Measurements from ENCODE around the gene KREMEN2. TPM values are rescaled to one million over a fixed set of nuclear protein-coding genes. Genes with fewer than 3 reads are reported as not detected.
"Not testable (repeated sequence)": the region's sequence is repeated elsewhere in the genome, so short reads cannot be mapped to it uniquely, and the experiment has no call there.

Gene KREMEN2, protein sequence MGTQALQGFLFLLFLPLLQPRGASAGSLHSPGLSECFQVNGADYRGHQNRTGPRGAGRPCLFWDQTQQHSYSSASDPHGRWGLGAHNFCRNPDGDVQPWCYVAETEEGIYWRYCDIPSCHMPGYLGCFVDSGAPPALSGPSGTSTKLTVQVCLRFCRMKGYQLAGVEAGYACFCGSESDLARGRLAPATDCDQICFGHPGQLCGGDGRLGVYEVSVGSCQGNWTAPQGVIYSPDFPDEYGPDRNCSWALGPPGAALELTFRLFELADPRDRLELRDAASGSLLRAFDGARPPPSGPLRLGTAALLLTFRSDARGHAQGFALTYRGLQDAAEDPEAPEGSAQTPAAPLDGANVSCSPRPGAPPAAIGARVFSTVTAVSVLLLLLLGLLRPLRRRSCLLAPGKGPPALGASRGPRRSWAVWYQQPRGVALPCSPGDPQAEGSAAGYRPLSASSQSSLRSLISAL
- polyA plus RNA-seq = not detected

DNA sequence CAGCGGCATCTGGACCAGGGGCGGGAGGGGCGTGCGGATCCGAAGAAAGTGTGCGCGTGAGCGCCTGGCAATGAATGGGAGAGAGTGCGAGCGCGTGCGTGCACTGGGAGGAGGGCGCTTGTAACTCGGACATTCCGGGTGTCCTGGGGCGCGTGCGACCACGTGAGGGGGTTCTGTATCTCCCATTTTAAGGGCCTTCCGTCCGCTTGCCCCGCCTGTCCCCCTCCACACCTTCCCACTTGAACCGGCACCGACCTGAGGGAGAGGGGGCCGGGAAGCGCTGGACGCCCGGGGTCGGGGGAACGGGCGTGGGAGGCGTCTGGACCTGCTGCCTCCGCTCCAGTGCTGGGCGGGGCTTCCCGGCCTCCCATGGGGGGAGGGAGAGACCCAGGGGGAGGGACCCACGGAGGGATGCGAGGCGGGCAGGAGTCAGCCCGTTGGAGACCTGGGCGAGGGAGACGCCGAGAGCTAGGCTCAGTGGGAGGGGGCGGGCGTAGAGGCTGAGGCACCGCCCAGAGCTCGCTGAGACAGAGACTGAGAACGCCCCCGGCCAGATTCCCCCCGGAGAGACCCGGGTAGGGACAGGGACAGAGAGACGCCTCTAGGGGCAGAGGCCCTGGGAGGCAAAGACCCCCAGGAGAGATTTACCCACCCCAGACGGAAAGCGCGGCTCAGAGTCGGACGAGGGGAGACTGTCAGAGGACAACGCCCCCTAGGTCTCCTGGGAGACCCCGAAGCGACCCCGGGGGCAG lies at the start of gene KREMEN2:
Gene KREMEN2 (plus strand): TSS at position 553 of the 752 bp plus-strand sequence. CDS start 246 bp downstream, outside the sequence.
- peak within 1 kb of the TSS; percentile 59 to 76 (median 67) for H3K4me3 Mint-ChIP-seq
- H3K4me1 Mint-ChIP-seq = peaks cover 17 to 18% of the 10 kb centered on the region in 2 donors
- no peaks in the 10 kb centered on the region for H3K9me3 Mint-ChIP-seq
- H3K36me3 Mint-ChIP-seq = no peaks in the 10 kb centered on the region
- no peak for DNase-seq
- H3K27me3 Mint-ChIP-seq (ENCODE audit: low read depth in 3 of 3) = peaks cover 14 to 36% (median 15%) of the 10 kb centered on the region in 3 donors
- H3K27ac Mint-ChIP-seq = no peak within 1 kb of the TSS

DNA sequence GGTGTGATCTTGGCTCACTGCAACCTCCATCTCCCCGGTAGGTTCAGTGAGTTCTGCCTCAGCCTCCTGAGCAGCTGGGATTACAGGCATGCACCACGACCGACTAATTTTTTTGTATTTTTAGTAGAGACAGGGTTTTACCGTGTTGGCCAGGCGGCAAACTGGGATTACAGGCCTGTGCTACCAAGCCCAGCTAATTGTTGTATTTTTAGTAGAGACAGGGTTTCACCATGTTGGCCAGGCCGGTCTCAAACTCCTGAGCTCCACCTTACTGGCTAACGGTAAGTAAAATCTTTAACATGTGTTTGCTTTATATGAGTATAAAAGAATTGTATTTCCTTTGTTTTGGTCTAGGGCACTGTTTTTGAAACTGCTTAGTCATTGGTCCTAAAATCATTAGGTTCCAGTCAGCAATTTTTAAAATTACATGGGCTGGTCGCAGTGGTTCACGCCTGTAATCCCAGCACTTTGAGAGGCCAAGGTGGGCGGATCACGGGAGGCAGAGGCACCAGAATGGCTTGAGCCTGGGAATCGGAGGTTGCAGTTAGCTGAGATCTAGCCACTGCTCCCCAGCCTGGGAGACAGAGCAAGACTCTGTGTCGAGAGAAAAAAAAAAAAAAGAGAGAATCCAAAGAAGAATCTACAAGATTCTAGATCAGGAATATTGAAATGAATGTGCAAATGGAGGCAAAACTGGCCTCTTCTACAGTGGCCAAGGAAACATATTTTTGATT lies 48.7 kb upstream of the KREMEN2 start:
- H3K4me1 Mint-ChIP-seq = peaks cover 28 to 33% of the 10 kb centered on the region in 2 donors
- peaks cover 5 to 9% (median 5%) of the 10 kb centered on the region in 3 donors for H3K36me3 Mint-ChIP-seq
- no peak for DNase-seq
- no peak overlapping the region for H3K27ac Mint-ChIP-seq
- H3K4me3 Mint-ChIP-seq = no peak overlapping the region
- H3K27me3 Mint-ChIP-seq (ENCODE audit: low read depth in 3 of 3) = peaks cover 2 to 14% (median 9%) of the 10 kb centered on the region in 3 donors
- no peaks in the 10 kb centered on the region for H3K9me3 Mint-ChIP-seq

DNA sequence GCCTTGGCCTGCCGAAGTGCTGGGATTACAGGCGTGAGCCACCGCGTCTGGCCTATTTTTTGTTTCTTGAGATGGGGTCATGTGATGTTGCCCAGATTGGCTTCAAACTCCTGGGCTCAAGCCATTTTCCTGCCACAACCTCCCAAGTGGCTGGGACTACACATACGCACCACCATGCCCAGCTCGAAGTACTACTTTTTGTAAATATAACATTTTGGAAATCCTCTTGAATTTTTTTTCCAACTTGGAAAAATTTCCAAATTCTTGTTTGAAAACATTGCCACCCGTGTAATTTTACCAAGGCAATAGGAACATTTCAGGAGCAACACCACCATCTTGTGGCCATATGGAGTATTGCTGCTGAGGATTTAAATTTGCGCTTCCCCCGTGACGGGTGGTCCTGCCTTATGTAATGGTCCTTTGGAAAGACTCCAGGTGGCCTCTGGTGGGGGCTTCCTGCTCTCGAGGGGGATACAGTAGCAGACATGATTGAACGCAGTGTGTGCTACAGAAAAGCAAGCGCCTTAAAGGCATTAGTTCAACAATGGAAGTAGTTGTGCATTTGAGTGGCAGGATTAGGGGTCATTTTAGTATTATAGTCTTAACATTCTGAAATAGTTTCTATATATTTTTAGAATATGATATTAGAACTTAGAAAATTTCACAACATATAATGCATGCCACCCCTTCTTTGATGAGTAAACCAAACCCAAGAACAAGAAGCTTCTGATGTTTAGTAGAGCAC lies 44.4 kb upstream of the KREMEN2 start:
- Mint-ChIP-seq H3K4me3 (no peak overlapping the region), H3K9me3 (no peaks in the 10 kb centered on the region), H3K27me3 (ENCODE audit: low read depth in 3 of 3) (peaks cover 0 to 2% (median 1%) of the 10 kb centered on the region in 3 donors), H3K36me3 (peaks cover 5 to 15% (median 9%) of the 10 kb centered on the region in 3 donors), H3K27ac (peak overlapping the region; percentile 62 to 85 (median 77)), H3K4me1 (peaks cover 5 to 7% of the 10 kb centered on the region in 2 donors)
- peak; percentile 61 to 68 (median 67) for DNase-seq

DNA sequence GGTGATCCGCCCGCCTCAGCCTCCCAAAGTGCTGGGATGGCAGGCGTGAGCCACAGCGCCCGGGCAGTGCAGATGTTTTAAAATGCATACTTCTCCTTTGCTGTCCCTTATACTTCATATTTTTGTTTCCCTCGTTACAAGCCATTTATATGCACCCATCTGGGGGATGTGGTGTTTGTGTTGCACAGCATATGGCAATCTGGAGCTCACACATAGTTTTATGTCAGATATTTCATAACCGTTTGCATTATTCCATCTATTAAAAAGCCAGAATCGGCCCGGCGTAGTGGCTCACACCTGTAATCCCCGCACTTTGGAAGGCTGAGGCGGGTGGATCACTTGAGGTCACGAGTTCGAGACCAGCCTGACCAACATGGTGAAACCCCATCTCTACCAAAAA lies 40.6 kb upstream of the KREMEN2 start:
- Mint-ChIP-seq H3K36me3 (peaks cover 5 to 12% (median 9%) of the 10 kb centered on the region in 3 donors), H3K9me3 (no peaks in the 10 kb centered on the region), H3K4me1 (peaks cover 11 to 18% of the 10 kb centered on the region in 2 donors), H3K4me3 (no peak overlapping the region), H3K27ac (peak overlapping the region in 1 of 6 donors; percentile 66), H3K27me3 (ENCODE audit: low read depth in 3 of 3) (peaks cover 0 to 2% (median 1%) of the 10 kb centered on the region in 3 donors)
- no peak for DNase-seq

DNA sequence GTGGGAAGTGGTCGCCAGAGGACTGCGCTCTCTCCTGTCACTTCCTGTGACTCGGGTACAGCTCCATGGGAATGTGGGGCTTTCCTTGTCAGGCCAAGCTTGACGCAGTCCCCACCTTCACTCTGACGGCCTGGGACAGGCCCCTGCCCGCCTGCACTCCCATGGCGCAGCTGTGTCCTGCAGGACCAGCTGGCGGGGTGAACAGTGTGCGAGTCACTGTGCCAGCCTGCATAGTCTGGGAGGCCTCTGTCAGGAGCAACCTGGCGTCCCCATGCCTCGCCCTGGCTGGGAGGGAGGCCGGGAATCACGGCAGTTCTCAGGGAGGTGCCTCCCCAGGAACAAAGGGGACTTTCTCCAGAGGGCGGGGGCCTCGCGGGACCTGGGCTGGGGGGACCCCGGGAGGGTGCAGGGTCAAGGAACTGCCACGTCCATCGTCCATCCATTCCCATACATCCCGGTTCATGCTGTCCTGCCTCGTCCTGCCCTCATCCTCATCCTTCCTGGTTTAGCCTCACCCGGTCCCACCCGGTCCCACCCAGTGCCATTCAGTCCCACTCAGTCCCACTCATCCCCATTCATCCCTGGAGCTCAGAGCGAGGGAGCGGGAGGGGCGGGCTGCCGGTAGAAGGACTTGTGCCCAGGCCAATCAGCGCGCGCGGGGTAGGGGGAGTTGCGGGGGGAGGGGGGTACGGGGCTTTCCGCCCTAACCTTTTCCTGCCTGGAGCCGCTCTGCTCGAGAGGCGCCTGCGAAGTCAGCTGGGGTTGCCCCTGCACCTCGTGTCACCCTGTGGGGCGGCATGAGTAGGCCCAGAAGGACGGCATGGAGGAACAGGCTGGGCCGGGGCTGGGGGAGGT lies 38.9 kb upstream of the KREMEN2 start:
- H3K4me1 Mint-ChIP-seq = peaks cover 6 to 10% of the 10 kb centered on the region in 2 donors
- DNase-seq = no peak
- no peaks in the 10 kb centered on the region for H3K9me3 Mint-ChIP-seq
- peaks cover 0 to 7% (median 4%) of the 10 kb centered on the region in 3 donors for H3K36me3 Mint-ChIP-seq
- no peaks in the 10 kb centered on the region for H3K27me3 Mint-ChIP-seq (ENCODE audit: low read depth in 3 of 3)
- H3K27ac Mint-ChIP-seq = no peak overlapping the region
- H3K4me3 Mint-ChIP-seq = no peak overlapping the region

DNA sequence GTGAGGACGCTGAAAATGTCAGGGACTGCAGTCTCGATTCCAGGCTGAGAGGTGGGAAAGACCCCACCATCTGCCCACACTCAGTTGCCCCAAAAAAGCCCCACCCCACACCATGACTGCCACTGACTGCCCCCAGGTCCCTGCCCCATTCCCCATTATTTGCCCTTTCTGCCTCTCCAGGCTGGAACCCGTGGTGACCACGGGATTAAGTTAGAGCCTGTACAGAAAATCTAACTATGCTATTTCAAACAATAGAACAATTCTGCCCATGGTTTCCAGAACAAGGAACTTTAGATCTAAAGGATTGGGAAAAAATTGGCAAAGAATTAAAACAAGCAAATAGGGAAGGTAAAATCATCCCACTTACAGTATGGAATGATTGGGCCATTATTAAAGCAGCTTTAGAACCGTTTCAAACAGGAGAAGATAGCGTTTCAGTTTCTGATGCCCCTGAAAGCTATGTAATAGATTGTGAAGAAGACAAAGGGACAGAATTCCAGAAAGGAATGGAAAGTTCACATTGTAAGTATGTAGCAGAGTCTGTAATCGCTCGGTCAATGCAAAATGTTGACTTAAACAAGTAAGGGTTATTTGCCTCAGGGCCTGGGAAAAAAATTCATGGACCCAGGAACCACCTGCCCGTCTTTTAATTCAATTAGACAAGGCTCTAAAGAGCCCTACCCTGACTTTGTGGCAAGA lies 38.0 kb upstream of the KREMEN2 start:
- Mint-ChIP-seq H3K27ac (peak overlapping the region in 4 of 6 donors; percentile 2 to 81 (median 57)), H3K36me3 (peaks cover 0 to 7% (median 4%) of the 10 kb centered on the region in 3 donors), H3K27me3 (ENCODE audit: low read depth in 3 of 3) (no peaks in the 10 kb centered on the region), H3K4me1 (peaks cover 6 to 10% of the 10 kb centered on the region in 2 donors), H3K9me3 (no peaks in the 10 kb centered on the region), H3K4me3 (no peak overlapping the region)
- DNase-seq = no peak

DNA sequence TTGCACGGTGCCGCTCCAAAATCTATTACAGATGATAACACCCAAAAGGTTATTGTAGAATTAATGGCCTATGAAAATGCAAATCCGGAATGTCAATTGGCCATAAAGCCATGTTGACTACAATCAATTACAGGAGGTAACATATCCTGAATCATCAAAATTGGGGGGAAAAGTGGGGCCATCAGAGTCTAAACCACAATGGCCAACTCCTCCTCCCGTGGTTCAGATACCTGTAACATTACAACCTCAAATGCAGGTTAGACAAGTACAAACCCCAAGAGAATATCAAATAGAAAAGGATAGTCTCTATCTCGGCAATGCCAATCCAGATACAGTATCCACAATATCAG lies 37.5 kb upstream of the KREMEN2 start:
- Mint-ChIP-seq H3K27me3 (ENCODE audit: low read depth in 3 of 3) (no peaks in the 10 kb centered on the region), H3K36me3 (peaks cover 0 to 7% (median 4%) of the 10 kb centered on the region in 3 donors), H3K4me1 (peaks cover 6 to 10% of the 10 kb centered on the region in 2 donors), H3K9me3 (no peaks in the 10 kb centered on the region), H3K4me3 (peak overlapping the region in 4 of 5 donors; percentile 15 to 46 (median 44)), H3K27ac (peak overlapping the region in 5 of 6 donors; percentile 2 to 81 (median 62))
- DNase-seq = no peak

DNA sequence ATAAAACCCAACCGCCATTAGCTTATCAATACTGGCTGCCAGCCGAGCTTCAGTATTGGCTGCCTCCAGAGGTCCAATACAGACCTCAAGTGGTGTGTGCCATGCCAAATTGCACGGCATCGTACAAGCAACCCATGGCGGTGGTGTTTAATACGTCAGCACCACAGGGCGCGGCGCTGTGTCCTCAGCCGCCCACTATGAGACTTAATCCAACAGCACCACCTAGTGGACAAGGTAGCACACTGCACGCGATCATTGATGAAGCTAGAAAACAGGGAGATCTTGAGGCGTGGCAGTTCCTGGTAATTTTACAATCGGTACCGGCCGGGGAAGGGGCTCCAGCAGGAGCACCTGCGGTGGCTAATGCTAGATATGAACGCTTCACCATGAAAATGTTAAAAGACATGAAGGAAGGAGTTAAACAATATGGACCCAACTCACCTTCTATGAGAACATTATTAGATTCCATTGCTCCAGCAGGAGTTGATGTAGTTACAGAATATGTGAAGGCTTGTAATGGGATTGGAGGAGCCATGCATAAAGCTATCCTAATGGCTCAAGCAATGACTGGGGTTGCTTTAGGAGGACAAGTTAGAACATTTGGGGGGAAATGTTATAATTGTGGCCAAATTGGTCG lies 36.9 kb upstream of the KREMEN2 start:
- H3K27ac Mint-ChIP-seq = peak overlapping the region; percentile 2 to 64 (median 32)
- peaks cover under 1 to 7% (median 4%) of the 10 kb centered on the region in 3 donors for H3K36me3 Mint-ChIP-seq
- peak; percentile 82 to 86 (median 83) for DNase-seq
- H3K4me3 Mint-ChIP-seq = peak overlapping the region in 4 of 5 donors; percentile 15 to 46 (median 44)
- H3K27me3 Mint-ChIP-seq (ENCODE audit: low read depth in 3 of 3) = no peaks in the 10 kb centered on the region
- peaks cover 6 to 10% of the 10 kb centered on the region in 2 donors for H3K4me1 Mint-ChIP-seq
- H3K9me3 Mint-ChIP-seq = no peaks in the 10 kb centered on the region

DNA sequence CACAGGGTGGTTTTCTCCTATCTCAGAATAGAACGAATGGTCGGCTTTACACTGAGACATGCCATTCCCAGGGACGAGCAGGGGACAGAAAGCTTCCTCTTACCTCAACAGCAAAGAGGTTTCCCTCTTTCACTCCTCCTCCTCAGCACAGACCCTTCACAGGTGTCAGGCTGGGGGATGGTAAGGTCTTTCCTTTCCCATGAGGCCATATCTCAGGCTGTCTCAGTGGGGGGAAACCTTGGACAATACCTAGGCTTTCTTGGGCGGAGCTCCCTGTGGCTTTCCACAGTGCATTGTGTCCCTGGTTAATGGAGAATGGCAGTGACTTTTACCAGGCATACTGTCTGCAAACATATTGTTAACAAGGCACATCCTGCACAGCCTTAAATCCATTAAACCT lies 35.9 kb upstream of the KREMEN2 start:
- not testable (repeated sequence) for DNase-seq; H3K4me3 Mint-ChIP-seq; H3K9me3 Mint-ChIP-seq; H3K27me3 Mint-ChIP-seq (ENCODE audit: low read depth in 3 of 3); H3K27ac Mint-ChIP-seq; H3K36me3 Mint-ChIP-seq
- H3K4me1 Mint-ChIP-seq = peaks cover 6 to 10% of the 10 kb centered on the region in 2 donors

DNA sequence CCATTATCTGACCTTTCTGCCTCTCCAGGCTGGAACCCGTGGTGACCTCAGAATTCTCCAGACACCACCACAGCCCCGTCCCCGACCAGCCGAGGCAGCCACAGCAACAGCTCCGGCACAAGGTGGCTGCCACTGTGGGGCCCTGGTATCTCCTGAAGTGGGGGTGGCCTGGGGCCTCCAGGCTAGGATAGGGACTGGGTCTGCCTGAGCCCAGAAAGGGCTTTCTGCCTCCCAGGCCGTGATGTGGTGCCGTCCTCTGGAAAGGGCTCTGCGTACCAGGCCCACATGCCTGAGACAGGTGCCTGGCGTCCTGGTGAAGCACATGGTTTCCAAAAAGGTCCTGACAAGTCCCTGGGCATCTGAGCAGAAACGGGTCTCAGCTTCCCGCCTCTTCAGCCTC lies 35.3 kb upstream of the KREMEN2 start:
- Mint-ChIP-seq H3K27me3 (ENCODE audit: low read depth in 3 of 3) (no peaks in the 10 kb centered on the region), H3K27ac (peak overlapping the region in 1 of 6 donors; percentile 8), H3K4me3 (no peak overlapping the region), H3K36me3 (peaks cover 0 to 4% (median 0%) of the 10 kb centered on the region in 3 donors), H3K9me3 (no peaks in the 10 kb centered on the region), H3K4me1 (peaks cover 6 to 10% of the 10 kb centered on the region in 2 donors)
- DNase-seq = no peak

DNA sequence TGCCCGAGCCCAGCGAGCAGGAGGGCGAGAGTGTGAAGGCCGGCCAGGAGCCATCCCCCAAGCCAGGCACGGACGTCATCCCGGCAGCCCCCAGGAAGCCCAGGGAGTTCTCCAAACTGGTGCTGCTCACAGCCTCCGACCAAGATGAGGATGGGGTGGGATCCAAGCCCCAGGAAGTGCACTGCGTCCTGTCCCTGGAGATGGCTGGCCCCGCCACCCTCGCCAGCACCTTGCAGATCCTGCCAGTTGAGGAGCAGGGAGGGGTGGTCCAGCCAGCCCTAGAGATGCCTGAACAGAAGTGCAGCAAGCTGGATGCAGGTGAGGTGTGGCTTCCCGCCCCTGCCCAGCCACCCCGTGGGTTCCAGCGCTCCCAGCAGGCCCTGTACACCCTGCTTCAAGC lies 34.4 kb upstream of the KREMEN2 start:
- Mint-ChIP-seq H3K4me3 (no peak overlapping the region), H3K4me1 (peaks cover 6 to 10% of the 10 kb centered on the region in 2 donors), H3K27ac (no peak overlapping the region), H3K9me3 (no peaks in the 10 kb centered on the region), H3K27me3 (ENCODE audit: low read depth in 3 of 3) (peaks cover 0 to 2% (median 0%) of the 10 kb centered on the region in 3 donors), H3K36me3 (peaks cover 0 to 12% (median 8%) of the 10 kb centered on the region in 3 donors)
- DNase-seq = no peak
